GM15510 (cell line): Measurements from ENCODE around the gene CAST.

Experiments
- POLR2A ChIP-seq: IDR thresholded peaks from 3 replicates; pipeline ENCODE4 v1.6.1; 2011; ENCODE audit warnings: borderline replicate concordance; ENCODE audit not compliant: insufficient read length; ENCODE audit errors: extremely low read depth

Gene CAST

DNA sequence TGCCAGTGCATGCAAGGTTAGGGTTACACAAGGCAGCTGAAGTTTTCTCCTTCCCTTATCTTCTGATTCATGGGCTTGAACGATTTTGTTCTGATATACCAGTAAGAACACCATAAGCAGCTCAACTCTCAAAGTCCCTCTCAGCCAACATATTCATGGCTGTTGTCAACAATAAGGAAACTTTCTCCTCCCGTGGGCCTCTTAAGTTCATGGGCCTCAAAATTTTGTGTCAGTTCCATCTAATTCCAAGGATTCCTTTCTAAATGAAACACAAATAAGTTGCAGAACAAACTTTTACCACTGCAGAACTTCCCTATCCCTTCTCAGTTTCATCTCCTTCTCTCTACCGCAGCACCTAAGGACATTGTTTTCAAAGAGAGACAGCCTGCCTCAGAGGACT lies 23.6 kb upstream of the CAST start:
- no peak for TF ChIP-seq POLR2A

DNA sequence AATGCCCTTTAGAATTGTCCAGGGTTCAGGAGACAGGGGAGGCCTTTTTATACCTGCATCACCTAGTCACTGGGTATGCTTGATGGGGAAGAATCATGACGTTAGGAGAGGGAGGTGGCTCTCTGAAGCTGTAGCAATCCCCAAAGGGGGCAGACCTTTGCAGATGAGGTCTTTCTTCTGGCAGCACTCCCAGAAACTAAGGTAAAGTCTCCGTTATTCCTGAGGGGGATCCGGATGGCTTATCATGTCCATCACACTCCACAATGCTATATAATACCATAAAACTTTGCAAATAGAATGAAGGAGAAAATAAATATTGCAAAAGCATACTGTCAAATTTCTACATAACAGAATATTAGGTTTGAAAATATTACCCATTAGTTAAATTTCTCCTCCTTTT lies 21.5 kb upstream of the CAST start:
- no peak for TF ChIP-seq POLR2A

GRCh38 chr5:96641368-96642280 lies 20.6 kb upstream of the CAST start:
- TF ChIP-seq POLR2A: no peak

DNA sequence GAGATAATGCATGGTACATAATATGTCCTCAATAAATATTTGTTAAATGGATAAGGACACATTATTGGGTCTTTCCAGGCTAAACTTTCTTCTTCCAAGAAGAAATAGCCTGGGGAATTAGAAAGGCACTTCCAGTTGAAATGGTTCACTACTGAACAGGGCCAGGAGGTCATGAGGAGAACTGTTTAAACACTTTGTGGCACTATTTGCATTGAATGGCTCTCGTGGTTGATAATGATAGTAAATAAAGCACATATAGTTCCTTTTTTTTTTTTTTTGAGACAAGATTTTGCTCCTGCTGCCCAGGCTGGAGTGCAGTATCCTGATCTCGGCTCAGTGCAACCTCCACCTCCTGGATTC lies 19.9 kb upstream of the CAST start:
- TF ChIP-seq POLR2A: no peak

DNA sequence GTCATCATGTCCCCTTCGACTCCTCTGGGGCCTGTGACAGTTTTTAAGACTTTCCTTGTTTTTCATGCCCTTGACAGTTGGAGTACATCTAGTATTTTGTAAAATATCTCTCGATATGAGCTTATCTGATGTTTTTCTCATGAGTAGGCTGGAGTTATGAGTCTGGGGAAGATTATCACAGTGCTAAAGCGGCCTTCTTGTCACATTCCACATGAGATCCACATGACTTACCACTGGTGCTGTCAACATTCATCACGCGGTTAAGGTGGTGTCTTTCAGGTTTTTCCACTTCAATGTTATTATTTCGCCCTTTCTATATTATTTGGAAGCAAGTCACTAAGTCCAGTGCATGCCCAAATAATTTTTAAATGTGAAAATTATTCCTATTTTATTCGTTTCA lies 17.1 kb upstream of the CAST start:
- TF ChIP-seq POLR2A: no peak

DNA sequence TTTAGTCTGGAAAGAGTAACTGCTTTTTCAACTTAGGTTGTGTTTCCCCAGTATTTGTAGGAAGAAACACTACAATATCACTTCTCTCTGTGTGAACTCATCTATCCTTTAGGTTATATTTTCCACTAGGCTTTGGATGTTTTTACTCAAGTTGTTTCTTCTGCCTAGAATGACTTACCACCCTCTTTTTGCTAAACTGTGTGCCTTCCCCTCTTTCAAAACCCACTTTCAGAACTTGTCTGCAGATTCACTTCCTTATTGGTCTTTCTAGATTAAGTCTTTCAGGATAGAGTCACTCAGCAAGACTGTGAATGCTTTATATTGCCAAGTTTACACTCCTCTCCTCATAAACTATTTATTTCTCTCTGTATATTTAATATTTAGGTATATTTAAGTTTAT lies 14.2 kb upstream of the CAST start:
- TF ChIP-seq POLR2A: no peak

GRCh38 chr5:96648593-96648992 lies 13.6 kb upstream of the CAST start:
- TF ChIP-seq POLR2A: no peak

DNA sequence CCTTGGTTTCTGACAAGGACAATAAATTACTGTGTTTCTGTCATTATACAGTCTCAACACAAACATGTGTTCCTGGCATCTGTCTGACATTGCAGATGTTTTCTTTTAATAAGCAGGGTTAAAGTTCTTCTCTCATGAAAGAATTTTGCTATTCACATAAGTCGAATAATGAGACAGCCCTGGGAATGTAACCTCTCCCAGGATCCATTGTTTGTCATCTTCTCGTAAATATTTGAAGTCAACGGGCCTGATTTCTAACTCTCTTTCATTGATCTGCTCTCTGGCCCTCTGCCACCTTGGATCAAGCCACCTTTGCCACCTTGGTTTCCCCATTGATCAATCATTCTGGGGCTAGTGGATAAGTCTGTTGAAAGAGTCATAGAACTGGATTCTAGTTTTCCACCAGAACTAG lies 12.9 kb upstream of the CAST start:
- no peak for TF ChIP-seq POLR2A

- no peak for TF ChIP-seq POLR2A
Observed at GRCh38 chr5:96649681-96650540, 12.3 kb upstream of the CAST start.

DNA sequence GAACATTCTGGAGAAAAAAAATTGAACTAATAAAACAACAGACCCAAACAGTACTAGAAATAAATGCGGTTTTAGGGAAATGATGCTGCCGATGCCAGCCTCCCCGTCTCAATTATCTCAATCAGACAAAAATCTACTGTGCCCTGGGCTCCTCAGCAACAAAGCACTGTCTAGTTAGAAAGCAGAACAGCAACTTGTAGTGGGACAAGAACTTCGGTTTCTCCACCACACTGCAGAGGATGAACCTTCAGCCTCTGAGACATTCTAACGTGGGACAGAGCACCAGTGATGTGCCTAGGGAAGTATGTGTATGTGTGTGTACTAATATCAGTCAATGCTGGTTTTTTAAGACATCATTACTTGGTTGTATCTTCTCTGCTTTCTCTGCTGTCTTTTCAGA lies 11.1 kb upstream of the CAST start:
- TF ChIP-seq POLR2A: no peak

- no peak for TF ChIP-seq POLR2A
Observed at GRCh38 chr5:96651948-96652753, 10.0 kb upstream of the CAST start.

DNA sequence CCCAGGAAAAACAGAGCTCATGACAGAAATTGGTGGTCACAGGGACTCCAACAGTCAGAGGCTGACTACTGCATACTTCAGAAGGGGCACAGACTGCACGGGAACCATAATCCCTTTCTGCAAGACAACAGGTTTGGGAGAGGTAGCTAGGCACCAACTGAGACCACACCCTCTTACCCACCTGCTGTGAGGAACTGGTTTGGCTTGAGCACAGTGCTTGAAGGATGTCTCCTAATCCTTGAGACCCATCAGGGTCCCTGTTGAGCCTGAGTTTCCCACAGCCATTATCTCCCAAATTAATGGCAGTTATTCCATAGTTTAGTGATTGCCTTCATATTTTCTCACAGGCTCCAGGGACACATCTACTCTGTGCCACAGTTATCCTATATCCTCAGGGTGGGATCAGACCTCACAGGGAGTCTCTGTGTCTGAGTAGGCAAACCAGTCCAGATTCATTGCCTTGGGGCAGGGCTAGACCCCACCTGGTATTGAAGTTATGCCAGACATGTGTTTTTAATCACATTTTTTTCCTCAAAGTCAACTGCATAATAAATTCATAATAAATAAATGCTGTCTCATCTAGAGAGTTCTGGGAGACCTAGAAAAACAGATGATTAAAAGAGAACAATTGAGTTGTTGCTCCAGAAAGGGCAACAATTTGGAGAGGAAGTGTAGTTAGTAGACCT lies 9.3 kb upstream of the CAST start:
- no peak for TF ChIP-seq POLR2A

GRCh38 chr5:96654209-96654608 lies 8.0 kb upstream of the CAST start:
- no peak for TF ChIP-seq POLR2A

DNA sequence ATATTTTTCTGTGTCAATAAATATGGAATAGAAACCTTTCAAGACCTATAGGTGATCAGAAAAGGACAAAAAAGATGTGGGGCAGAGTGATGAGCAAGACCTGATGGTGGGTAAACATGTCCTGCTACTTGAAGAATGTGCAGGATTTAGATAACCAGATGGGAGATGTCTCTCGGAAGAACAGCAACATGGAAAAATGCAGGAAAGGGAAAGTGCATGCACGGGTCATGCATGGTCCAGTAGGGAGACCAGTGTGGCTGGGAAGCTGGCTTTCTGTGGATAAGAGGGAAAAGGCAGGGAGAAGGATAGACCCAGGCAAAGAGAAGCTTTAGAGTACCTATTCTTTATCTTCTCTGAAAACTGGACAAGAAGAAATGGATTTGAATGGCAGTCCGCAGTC lies 7.1 kb upstream of the CAST start:
- no peak for TF ChIP-seq POLR2A
